ENCODE results near the gene GSE1.

DNA sequence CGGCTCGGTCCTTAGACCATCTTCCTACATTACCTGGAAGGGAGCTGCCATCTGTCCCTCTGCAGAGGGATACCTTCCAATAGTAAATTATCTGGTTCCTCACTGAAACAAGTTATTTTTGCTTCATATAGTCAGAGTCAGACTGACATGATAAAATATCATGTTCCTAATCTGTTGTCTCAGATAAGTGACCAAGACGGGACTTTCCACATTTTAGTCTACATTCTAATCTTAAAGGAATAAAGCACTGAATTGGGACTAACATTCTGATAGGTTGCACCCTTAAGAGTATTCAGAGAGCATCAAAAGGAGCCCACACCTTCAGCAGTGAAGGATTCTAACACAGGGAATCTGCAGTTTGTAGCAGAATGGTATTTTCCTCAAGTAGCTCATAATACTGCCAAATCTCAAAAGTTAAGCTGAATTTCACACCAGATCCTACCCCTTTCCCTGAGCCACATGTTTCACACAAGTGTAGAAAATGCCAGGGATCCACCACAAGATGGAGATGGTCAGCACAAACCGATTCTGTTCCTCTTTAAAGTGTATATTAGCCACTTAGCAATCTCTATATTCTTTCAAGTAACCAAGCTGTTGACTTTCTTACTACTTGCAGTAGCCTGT is 62.2 kb downstream of the GSE1 start:
- TF ChIP-seq ZNF146 (tag by site-specific recombination; IDR thresholded peaks at IDR 0.05) = no peak
- TF ChIP-seq, protein P1, sequence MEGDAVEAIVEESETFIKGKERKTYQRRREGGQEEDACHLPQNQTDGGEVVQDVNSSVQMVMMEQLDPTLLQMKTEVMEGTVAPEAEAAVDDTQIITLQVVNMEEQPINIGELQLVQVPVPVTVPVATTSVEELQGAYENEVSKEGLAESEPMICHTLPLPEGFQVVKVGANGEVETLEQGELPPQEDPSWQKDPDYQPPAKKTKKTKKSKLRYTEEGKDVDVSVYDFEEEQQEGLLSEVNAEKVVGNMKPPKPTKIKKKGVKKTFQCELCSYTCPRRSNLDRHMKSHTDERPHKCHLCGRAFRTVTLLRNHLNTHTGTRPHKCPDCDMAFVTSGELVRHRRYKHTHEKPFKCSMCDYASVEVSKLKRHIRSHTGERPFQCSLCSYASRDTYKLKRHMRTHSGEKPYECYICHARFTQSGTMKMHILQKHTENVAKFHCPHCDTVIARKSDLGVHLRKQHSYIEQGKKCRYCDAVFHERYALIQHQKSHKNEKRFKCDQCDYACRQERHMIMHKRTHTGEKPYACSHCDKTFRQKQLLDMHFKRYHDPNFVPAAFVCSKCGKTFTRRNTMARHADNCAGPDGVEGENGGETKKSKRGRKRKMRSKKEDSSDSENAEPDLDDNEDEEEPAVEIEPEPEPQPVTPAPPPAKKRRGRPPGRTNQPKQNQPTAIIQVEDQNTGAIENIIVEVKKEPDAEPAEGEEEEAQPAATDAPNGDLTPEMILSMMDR (tag by site-specific recombination; IDR thresholded peaks at IDR 0.05) = no peak
- no peak for TF ChIP-seq IKZF3 (tag by site-specific recombination; IDR thresholded peaks at IDR 0.05)
- TF ChIP-seq, protein P2, sequence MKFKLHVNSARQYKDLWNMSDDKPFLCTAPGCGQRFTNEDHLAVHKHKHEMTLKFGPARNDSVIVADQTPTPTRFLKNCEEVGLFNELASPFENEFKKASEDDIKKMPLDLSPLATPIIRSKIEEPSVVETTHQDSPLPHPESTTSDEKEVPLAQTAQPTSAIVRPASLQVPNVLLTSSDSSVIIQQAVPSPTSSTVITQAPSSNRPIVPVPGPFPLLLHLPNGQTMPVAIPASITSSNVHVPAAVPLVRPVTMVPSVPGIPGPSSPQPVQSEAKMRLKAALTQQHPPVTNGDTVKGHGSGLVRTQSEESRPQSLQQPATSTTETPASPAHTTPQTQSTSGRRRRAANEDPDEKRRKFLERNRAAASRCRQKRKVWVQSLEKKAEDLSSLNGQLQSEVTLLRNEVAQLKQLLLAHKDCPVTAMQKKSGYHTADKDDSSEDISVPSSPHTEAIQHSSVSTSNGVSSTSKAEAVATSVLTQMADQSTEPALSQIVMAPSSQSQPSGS (tag by site-specific recombination; IDR thresholded peaks at IDR 0.05; ENCODE audit: low read depth) = no peak
- no peak for TF ChIP-seq ZBTB21 (tag by site-specific recombination; IDR thresholded peaks at IDR 0.05)
- TF ChIP-seq ZNF302 (tag by site-specific recombination; IDR thresholded peaks at IDR 0.05; ENCODE audit: low read depth) = no peak
- no peak for TF ChIP-seq ZNF747 (tag by site-specific recombination; IDR thresholded peaks at IDR 0.05)
- TF ChIP-seq, protein P3, sequence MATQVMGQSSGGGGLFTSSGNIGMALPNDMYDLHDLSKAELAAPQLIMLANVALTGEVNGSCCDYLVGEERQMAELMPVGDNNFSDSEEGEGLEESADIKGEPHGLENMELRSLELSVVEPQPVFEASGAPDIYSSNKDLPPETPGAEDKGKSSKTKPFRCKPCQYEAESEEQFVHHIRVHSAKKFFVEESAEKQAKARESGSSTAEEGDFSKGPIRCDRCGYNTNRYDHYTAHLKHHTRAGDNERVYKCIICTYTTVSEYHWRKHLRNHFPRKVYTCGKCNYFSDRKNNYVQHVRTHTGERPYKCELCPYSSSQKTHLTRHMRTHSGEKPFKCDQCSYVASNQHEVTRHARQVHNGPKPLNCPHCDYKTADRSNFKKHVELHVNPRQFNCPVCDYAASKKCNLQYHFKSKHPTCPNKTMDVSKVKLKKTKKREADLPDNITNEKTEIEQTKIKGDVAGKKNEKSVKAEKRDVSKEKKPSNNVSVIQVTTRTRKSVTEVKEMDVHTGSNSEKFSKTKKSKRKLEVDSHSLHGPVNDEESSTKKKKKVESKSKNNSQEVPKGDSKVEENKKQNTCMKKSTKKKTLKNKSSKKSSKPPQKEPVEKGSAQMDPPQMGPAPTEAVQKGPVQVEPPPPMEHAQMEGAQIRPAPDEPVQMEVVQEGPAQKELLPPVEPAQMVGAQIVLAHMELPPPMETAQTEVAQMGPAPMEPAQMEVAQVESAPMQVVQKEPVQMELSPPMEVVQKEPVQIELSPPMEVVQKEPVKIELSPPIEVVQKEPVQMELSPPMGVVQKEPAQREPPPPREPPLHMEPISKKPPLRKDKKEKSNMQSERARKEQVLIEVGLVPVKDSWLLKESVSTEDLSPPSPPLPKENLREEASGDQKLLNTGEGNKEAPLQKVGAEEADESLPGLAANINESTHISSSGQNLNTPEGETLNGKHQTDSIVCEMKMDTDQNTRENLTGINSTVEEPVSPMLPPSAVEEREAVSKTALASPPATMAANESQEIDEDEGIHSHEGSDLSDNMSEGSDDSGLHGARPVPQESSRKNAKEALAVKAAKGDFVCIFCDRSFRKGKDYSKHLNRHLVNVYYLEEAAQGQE (tag by site-specific recombination; IDR thresholded peaks at IDR 0.05) = no peak
- no peak for TF ChIP-seq ZNF239 (tag by site-specific recombination; IDR thresholded peaks at IDR 0.05)
- TF ChIP-seq, protein P4, sequence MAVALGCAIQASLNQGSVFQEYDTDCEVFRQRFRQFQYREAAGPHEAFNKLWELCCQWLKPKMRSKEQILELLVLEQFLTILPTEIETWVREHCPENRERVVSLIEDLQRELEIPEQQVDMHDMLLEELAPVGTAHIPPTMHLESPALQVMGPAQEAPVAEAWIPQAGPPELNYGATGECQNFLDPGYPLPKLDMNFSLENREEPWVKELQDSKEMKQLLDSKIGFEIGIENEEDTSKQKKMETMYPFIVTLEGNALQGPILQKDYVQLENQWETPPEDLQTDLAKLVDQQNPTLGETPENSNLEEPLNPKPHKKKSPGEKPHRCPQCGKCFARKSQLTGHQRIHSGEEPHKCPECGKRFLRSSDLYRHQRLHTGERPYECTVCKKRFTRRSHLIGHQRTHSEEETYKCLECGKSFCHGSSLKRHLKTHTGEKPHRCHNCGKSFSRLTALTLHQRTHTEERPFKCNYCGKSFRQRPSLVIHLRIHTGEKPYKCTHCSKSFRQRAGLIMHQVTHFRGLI (tag by site-specific recombination; IDR thresholded peaks at IDR 0.05) = no peak
- TF ChIP-seq, protein P5, sequence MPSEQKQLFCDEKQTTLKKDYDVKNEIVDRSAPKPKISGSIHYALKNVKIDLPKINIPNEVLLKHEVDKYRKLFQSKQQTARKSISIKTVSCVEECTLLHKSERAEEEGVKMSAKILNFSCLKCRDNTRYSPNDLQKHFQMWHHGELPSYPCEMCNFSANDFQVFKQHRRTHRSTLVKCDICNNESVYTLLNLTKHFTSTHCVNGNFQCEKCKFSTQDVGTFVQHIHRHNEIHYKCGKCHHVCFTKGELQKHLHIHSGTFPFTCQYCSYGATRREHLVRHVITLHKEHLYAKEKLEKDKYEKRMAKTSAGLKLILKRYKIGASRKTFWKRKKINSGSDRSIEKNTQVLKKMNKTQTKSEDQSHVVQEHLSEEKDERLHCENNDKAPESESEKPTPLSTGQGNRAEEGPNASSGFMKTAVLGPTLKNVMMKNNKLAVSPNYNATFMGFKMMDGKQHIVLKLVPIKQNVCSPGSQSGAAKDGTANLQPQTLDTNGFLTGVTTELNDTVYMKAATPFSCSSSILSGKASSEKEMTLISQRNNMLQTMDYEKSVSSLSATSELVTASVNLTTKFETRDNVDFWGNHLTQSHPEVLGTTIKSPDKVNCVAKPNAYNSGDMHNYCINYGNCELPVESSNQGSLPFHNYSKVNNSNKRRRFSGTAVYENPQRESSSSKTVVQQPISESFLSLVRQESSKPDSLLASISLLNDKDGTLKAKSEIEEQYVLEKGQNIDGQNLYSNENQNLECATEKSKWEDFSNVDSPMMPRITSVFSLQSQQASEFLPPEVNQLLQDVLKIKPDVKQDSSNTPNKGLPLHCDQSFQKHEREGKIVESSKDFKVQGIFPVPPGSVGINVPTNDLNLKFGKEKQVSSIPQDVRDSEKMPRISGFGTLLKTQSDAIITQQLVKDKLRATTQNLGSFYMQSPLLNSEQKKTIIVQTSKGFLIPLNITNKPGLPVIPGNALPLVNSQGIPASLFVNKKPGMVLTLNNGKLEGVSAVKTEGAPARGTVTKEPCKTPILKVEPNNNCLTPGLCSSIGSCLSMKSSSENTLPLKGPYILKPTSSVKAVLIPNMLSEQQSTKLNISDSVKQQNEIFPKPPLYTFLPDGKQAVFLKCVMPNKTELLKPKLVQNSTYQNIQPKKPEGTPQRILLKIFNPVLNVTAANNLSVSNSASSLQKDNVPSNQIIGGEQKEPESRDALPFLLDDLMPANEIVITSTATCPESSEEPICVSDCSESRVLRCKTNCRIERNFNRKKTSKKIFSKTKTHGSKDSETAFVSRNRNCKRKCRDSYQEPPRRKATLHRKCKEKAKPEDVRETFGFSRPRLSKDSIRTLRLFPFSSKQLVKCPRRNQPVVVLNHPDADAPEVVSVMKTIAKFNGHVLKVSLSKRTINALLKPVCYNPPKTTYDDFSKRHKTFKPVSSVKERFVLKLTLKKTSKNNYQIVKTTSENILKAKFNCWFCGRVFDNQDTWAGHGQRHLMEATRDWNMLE (tag by site-specific recombination; conservative IDR thresholded peaks at IDR 0.05; ENCODE audit: low read depth) = no peak
- no peak for TF ChIP-seq BCL11A (tag by site-specific recombination; IDR thresholded peaks at IDR 0.05; ENCODE audit: low read depth)
- TF ChIP-seq, protein P6, sequence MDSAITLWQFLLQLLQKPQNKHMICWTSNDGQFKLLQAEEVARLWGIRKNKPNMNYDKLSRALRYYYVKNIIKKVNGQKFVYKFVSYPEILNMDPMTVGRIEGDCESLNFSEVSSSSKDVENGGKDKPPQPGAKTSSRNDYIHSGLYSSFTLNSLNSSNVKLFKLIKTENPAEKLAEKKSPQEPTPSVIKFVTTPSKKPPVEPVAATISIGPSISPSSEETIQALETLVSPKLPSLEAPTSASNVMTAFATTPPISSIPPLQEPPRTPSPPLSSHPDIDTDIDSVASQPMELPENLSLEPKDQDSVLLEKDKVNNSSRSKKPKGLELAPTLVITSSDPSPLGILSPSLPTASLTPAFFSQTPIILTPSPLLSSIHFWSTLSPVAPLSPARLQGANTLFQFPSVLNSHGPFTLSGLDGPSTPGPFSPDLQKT (IDR thresholded peaks at IDR 0.05; ENCODE audit: borderline replicate concordance, low read depth, low read length) = no peak
